Muscle of leg (tissue), 16 donors: ENCODE measurements around the gene EPS8L2. TPM values are rescaled to one million over a fixed set of nuclear protein-coding genes. Genes with fewer than 3 reads are reported as not detected.
A peak's percentile ranks its signal among the peaks of the same experiment; 100 is the strongest.

Source experiments
- DNase-seq: peaks from one replicate; pipeline ENCODE4 v3.0.0; 2013
- H3K27ac ChIP-seq: one replicate; pipeline ENCODE4 v1.5.1; 2013; ENCODE audit warnings: mild to moderate bottlenecking, low read length, control low read depth
- H3K27me3 ChIP-seq: one replicate; pipeline ENCODE4 v1.6.1; 2013; ENCODE audit warnings: low read length; ENCODE audit not compliant: control insufficient read depth, insufficient read depth
- H3K36me3 ChIP-seq: one replicate; pipeline ENCODE4 v1.6.1; 2013; ENCODE audit warnings: low read length; ENCODE audit not compliant: control insufficient read depth, insufficient read depth
- H3K4me1 ChIP-seq: one replicate; pipeline ENCODE4 v1.6.1; 2013; ENCODE audit warnings: low read length; ENCODE audit not compliant: control insufficient read depth, insufficient read depth
- H3K4me3 ChIP-seq: one replicate; pipeline ENCODE4 v1.5.1; 2013; ENCODE audit warnings: low read length, control low read depth
- H3K9me3 ChIP-seq: replicated peaks from 2 replicates; pipeline ENCODE4 v1.6.1; 2013; ENCODE audit warnings: low read depth, low read length; ENCODE audit not compliant: control insufficient read depth
- WGBS: methylation state at CpG from one replicate; pipeline ENCODE4 v1.1.5; 2013; ENCODE audit warnings: missing lambda C conversion rate; ENCODE audit not compliant: insufficient coverage; 5-methylcytosine and 5-hydroxymethylcytosine counted together
- long read RNA-seq, 11 donors: transcript quantifications; one replicate each; lab custom pipeline, GENCODE V29; 2026
- polyA plus RNA-seq, 8 donors: library from polyadenylated mRNA; unstranded; fragments of 120-200 nt; gene quantifications; one replicate each; pipeline versions ENCODE4 v1.2.1 to v1.2.3, GENCODE V29; 2013; ENCODE audit warnings: inconsistent platforms in 1 of 8, low replicate concordance in 1 of 8; ENCODE audit not compliant: insufficient read length in 8 of 8, insufficient read depth in 1 of 8
- total RNA-seq: library from RNA; stranded (reverse); fragments of 120-200 nt; gene quantifications from one replicate; pipeline ENCODE4 v1.2.4, GENCODE V29; 2013

Gene EPS8L2
- 1.6 TPM for total RNA-seq
- 10 to 100 TPM in 1 of 8 donors, 1 to 10 TPM in 7; 1.5 to 14.1 (median 2.2) TPM for polyA plus RNA-seq
- long read RNA-seq, donor 1, result 0 reads
- long read RNA-seq, donor 2, result 0 reads
- long read RNA-seq, donor 3, partial matches to known transcripts, result 0 of 1 reads
- long read RNA-seq, donor 3, other reads (novel, unspliced or antisense), result 0 of 1 reads
- long read RNA-seq, donor 4, partial matches to known transcripts, result 0 of 1 reads
- long read RNA-seq, donor 4, other reads (novel, unspliced or antisense), result 0 of 1 reads
- long read RNA-seq, donor 5, partial matches to known transcripts, result 0 of 1 reads
- long read RNA-seq, donor 5, other reads (novel, unspliced or antisense), result 0 of 1 reads
- long read RNA-seq, donor 6, partial matches to known transcripts, result 0 of 2 reads
- long read RNA-seq, donor 6, other reads (novel, unspliced or antisense), result 0 of 2 reads
- long read RNA-seq, donor 7, result 0 reads
- long read RNA-seq, donor 8, result 0 reads
- long read RNA-seq, donor 9, result 0 reads
- long read RNA-seq, donor 10, partial matches to known transcripts, result 0 of 1 reads
- long read RNA-seq, donor 10, other reads (novel, unspliced or antisense), result 0 of 1 reads
- long read RNA-seq, donor 11, result 0 reads

DNA sequence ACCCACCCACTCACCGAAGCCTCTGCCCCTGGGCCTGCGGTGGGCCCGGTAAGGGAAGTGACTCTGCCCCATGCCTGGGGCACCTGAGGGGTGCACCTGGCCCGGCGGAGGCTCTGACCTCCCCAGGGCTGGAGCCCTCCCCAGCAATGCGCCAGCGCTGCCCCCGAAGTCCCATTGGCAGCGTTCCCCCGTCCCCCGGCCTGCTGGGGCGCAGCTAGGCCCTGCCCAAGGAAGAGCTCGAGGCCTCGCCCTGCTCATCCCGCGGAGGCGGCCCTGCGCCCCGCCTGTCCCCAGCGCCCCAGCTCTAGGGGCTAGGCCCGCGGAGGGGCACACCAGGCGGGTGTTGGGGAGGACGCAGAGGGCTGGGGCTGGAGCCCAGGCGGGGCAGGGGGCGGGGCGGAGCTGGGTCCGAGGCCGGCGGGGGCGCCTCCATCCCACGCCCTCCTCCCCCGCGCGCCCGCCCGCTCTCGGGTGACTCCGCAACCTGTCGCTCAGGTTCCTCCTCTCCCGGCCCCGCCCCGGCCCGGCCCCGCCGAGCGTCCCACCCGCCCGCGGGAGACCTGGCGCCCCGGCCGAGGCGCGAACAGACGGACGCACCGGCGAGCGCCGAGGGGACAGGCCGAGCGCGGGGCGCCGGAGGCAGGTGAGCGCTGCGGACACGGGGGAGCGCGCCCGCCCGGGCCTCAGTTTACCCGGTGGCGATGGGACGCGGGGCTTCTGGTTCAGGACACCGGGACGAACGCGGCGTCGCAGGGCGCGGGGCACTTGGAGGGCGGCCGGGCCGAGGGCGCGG lies at the start of gene EPS8L2:
Gene EPS8L2 (plus strand): TSS at position 586 of the 793 bp plus-strand sequence. CDS start 3,177 bp downstream, outside the sequence.
- Histone ChIP-seq H3K27me3 (peaks cover 52% of the 10 kb centered on the region), H3K9me3 (no peaks in the 10 kb centered on the region), H3K4me1 (peaks cover 35% of the 10 kb centered on the region), H3K4me3 (no peak within 1 kb of the TSS), H3K36me3 (peaks cover 24% of the 10 kb centered on the region), H3K27ac (no peak within 1 kb of the TSS)
- no peak for DNase-seq
- WGBS, result 12% methylated on average over 85 of the region's 90 CpGs

DNA sequence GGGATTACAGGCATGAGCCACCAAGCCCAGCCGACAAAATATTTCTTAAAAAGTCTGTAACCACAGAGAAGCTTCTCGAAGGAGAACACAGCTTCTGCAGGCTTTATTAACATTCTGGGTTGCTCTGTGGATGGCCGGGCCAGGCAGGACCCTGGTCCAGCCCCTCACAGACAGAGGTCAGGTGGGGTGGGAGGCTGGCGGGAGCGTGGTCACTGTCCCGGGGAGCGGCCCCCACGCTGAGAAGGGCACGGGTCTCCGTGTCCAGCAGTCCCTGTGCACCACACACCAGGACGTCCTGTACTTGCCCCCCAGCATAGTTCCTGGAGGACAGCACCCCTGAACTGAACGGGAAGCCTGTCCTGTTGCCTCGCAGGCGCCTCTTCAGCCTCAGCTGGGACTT lies 49.6 kb upstream of the EPS8L2 start:
- Histone ChIP-seq H3K9me3 (no peaks in the 10 kb centered on the region), H3K27me3 (no peaks in the 10 kb centered on the region), H3K27ac (no peak overlapping the region), H3K4me1 (no peaks in the 10 kb centered on the region), H3K4me3 (no peak overlapping the region), H3K36me3 (peaks cover 36% of the 10 kb centered on the region)
- WGBS, result 91% methylated on average over 4 of the region's 14 CpGs
- DNase-seq, result no peak

DNA sequence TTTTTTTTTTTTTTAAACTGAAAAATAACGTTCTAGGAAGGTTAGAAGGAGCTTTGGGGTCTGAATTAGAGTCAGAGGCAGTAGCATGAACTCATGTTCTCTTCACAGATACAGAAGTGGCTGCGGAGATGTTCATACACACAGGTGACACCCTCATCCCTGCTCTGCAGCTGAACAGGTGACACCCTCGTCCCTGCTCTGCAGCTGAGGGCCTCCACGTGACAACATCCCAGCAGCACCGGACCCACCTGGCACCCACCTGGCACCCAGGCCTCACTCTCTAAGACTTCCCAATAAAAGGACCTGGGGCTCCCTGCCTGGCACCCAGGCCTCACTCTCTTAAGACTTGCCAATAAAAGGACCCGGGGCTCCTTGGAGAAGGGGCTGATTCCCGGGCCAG lies 49.2 kb upstream of the EPS8L2 start:
- peaks cover 36% of the 10 kb centered on the region for H3K36me3 ChIP-seq
- H3K4me1 ChIP-seq, result no peaks in the 10 kb centered on the region
- H3K27me3 ChIP-seq, result no peaks in the 10 kb centered on the region
- no peak for DNase-seq
- H3K9me3 ChIP-seq, result no peaks in the 10 kb centered on the region
- H3K4me3 ChIP-seq, result no peak overlapping the region
- 84% methylated on average over 5 of the region's 7 CpGs for WGBS
- H3K27ac ChIP-seq, result no peak overlapping the region

DNA sequence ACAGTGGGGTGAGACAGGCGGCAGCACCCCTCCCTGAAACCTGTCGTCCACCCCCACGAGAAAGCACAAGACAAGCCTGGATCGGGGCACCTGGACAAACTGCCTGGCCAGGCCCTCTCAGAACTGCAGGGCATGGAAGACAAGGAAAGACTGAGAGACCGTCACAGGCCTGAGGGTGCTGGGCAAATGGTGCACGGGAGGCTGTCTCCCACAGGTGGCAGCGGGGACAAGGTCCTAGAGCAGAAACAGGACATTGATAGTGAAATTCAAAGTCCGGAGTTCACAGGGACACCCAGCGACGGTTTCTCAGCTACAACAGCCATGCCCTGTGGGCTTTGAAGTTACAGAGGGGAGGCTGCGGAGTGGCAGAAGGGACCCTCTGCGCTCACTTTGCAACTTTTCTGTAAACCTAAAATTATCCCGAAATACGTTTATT lies 48.3 kb upstream of the EPS8L2 start:
- H3K4me3 ChIP-seq, result no peak overlapping the region
- 84% methylated on average over 8 of the region's 14 CpGs for WGBS
- no peak for DNase-seq
- H3K36me3 ChIP-seq, result peaks cover 42% of the 10 kb centered on the region
- no peaks in the 10 kb centered on the region for H3K9me3 ChIP-seq
- H3K4me1 ChIP-seq, result peaks cover under 1% of the 10 kb centered on the region
- H3K27ac ChIP-seq, result no peak overlapping the region
- H3K27me3 ChIP-seq, result no peaks in the 10 kb centered on the region

DNA sequence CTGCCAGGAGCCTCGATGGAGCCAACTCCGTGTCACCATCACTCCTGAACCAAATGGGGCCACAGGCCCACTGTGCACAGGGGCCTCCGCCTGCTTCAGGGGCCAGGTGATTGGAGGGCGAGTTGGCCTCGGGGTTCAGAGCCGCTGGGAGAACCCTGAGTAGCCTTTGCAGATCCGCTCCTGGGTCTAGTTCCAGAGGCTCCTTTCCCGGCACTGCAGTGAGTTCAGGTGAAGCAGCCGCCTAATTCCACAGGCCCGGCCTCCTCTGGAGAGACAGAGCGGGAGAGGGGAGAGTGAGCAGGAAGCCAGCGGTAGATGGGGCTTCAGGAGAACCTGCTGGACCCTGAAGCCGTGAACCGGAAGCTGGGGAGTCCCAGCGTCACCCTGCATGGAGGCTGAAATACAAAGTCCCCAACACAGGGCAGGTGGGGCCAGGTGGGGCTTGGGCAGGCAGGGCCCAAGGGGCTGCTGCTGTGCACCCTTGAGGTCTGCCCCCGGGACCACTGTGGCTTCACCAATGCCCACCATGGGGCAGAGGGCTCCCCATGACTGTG lies 46.4 kb upstream of the EPS8L2 start:
- Histone ChIP-seq H3K27ac (no peak overlapping the region), H3K9me3 (no peaks in the 10 kb centered on the region), H3K36me3 (peaks cover 47% of the 10 kb centered on the region), H3K4me3 (no peak overlapping the region), H3K4me1 (peaks cover 3% of the 10 kb centered on the region), H3K27me3 (no peaks in the 10 kb centered on the region)
- no peak for DNase-seq
- WGBS, result 88% methylated on average over 16 of the region's 16 CpGs

DNA sequence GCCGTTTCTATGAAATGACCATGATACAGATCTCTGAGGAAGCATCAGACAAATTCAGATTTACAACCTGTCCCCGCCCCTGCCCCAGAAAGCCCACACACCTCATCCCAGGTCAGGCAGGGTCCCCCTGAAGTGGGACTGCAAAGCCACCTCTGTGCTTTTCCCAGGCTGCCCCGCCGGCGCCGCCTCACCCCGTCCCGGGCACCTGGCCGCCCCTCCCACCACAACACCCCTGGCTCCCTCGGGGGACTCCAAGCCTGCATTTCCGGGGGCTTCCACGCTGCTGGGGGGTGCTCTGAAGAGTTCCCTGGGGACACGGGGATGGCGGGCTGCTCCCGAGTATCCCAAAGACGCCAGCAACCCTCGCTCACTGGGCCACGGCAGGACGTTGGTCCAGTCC lies 45.8 kb upstream of the EPS8L2 start:
- no peak overlapping the region for H3K4me3 ChIP-seq
- H3K4me1 ChIP-seq, result peaks cover 3% of the 10 kb centered on the region
- no peak overlapping the region for H3K27ac ChIP-seq
- WGBS, result 80% methylated on average over 14 of the region's 19 CpGs
- H3K27me3 ChIP-seq, result no peaks in the 10 kb centered on the region
- H3K9me3 ChIP-seq, result no peaks in the 10 kb centered on the region
- no peak for DNase-seq
- peaks cover 47% of the 10 kb centered on the region for H3K36me3 ChIP-seq

DNA sequence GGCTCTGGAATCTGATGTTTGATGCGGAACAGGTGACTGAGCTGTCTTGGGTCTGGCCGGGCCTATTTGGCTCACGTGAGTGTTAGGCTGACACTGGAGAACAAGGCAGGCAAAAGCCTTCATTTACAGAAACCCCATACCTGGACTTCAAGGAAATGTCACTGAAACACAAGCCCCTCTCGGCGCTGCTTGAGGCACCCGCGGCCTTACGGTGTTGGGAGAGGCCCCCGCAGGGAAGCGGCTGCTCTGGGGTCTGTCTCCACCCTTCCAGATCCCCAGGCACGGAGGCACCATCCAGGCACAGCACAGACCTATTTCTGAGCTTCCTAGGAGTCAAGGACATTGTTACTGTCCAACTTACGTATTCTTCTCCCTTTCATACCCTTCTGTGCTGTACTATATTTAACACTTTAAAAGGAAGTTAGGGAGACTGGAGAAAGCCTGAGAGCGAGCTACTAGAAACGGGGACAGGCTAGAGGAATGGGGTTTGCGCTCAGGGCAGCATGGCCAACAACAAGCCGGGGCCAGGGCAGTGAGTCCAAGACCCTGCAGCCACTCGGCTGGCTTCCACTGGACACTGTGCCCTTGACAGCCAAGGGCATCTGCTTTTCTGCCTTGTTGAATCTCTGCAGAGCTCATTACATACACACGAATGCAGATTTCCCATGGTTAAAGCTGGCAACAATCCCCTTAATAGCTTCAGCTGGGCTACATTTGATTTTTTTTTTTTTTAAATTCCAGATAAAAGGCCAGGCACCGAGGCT lies 45.2 kb upstream of the EPS8L2 start:
- H3K27ac ChIP-seq, result no peak overlapping the region

DNA sequence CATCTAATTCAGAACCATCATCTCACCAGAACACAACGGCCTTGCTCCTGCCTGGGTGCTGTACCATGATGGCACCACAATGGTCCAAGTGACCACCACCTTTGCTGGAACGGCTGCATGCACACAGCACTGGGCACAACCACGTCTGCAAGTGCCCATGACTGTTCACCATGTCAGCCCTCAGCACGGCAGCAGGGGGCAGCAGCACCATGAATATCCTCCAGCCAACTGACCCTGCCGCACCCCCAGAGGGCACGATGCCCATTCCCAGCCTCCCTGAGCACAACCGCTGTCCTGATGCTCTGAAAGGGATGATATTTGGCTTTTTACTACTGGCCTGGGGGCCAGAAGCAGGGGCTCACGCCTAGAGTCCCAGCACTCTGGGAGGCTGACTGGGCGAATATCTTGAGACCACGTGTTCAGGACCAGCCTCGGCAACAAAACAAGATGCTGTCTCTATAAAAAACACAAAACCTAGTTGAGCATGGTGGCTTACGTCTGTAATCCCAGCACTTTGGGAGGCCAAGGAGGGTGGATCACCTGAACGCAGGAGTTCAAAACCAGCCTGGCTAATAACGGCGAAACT lies 43.2 kb upstream of the EPS8L2 start:
- H3K36me3 ChIP-seq, result peaks cover 35% of the 10 kb centered on the region
- H3K4me3 ChIP-seq, result no peak overlapping the region
- H3K9me3 ChIP-seq, result no peaks in the 10 kb centered on the region
- H3K4me1 ChIP-seq, result peaks cover 10% of the 10 kb centered on the region
- no peak overlapping the region for H3K27ac ChIP-seq
- peak; percentile 32 for DNase-seq
- no peaks in the 10 kb centered on the region for H3K27me3 ChIP-seq
- WGBS, result 67% methylated on average over 13 of the region's 15 CpGs

More for the DNA sequence above, 45.2 kb upstream of the EPS8L2 start:
- Histone ChIP-seq H3K9me3 (no peaks in the 10 kb centered on the region), H3K4me3 (no peak overlapping the region), H3K36me3 (peaks cover 49% of the 10 kb centered on the region), H3K27me3 (no peaks in the 10 kb centered on the region), H3K4me1 (peaks cover 8% of the 10 kb centered on the region)
- no peak for DNase-seq
- 82% methylated on average over 12 of the region's 19 CpGs for WGBS

DNA sequence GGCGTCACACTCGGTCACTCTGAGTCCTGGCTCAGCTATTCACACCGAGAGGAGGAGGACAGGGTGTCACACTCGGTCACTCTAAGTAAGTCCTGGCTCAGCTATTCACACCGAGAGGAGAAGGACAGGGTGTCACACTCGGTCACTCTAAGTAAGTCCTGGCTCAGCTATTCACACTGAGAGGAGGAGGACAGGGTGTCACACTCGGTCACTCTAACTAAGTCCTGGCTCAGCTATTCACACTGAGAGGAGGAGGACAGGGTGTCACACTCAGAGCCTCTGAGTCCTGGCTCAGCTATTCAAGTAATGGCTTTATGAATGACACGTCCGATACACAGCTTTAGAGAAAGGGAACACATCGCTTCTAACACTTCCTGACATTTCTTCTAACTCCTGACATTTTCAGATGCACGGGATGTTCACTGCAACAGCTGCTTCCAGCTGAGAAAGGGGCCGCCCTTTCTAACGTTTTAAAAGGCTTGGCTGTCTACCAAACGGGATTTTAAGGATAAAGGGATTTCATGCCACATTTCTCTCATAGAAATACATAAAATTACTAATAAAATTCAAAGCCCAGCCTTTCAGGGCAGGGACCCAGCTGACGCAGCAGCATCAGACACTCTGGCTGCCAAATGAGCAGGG lies 40.8 kb upstream of the EPS8L2 start:
- H3K27me3 ChIP-seq, result no peaks in the 10 kb centered on the region
- H3K9me3 ChIP-seq, result no peaks in the 10 kb centered on the region
- peaks cover 10% of the 10 kb centered on the region for H3K4me1 ChIP-seq
- peak; percentile 86 for DNase-seq
- peak overlapping the region; percentile 37 for H3K27ac ChIP-seq
- H3K36me3 ChIP-seq, result peaks cover 19% of the 10 kb centered on the region
- WGBS, result 62% methylated on average over 3 of the region's 15 CpGs
- no peak overlapping the region for H3K4me3 ChIP-seq
